ENCODE measurements around the gene ZNF180.
A peak's percentile ranks its signal among the peaks of the same experiment; 100 is the strongest.

Gene ZNF180

DNA sequence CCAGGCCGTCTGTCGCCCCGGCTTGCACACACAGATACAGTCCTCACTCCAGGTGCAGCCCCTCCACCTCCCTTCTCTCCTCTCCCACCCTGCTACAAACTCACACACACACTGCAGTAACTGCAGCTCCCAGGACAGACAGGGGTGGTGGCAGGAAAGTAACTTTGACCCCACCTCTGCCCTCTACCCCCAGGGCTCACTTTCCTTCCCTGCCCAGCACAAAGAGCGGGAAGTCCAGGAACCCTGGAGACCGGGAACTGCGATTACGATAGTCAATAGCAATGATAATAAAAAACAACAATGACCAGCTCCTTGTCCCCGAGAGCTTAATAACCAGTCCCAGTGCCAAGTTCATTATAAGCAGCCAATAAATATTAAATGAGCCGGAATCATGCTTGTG is 29.2 kb upstream of the ZNF180 start, which contains the start of gene CEACAM20:
TSS of gene CEACAM20 (minus strand) at position 140 of the 400 bp plus-strand sequence. CDS start 166 bp downstream, outside the sequence.
- no peaks in the 10 kb centered on the region for H3K9me3 ChIP-seq (ENCODE audit: low read length)

DNA sequence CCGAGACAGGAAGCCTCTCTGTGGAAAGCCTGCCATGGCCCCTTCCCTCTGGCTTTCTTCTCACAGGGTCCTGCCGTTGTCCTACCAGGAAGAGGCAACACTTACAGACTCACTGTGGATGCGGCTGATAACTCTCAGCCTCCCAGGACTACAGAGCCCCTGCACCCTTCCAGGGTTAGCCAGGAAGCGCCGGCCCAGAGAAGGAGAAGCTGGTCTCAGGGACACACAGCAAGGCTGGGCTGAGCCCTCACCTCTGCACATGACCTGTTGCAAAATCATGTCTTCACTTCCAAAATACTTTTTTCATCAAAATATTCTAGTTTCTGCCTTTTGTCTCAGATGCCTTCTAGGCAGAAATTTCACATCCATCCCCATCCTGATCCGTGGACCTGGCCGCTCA is 27.2 kb upstream of the ZNF180 start:
- no peak overlapping the region for H3K4me3 ChIP-seq (ENCODE audit: low read depth in 1 of 2, low read length in 2 of 2)
- no peak overlapping the region for H3K9ac ChIP-seq (ENCODE audit: low read length)
- no peaks in the 10 kb centered on the region for H3K4me1 ChIP-seq (ENCODE audit: insufficient read depth, low read length)
- H3K36me3 ChIP-seq (ENCODE audit: insufficient read depth, low read length) = no peaks in the 10 kb centered on the region
- H3K27ac ChIP-seq (ENCODE audit: low read depth, low read length) = no peak overlapping the region
- H3K27me3 ChIP-seq (ENCODE audit: control insufficient read depth in 1 of 2, insufficient read depth in 2 of 2, low read length in 2 of 2) = no peaks in the 10 kb centered on the region
- H3K9me3 ChIP-seq (ENCODE audit: low read length) = no peaks in the 10 kb centered on the region

More for the DNA sequence above, 29.2 kb upstream of the ZNF180 start, which contains the start of gene CEACAM20:
- H3K9ac ChIP-seq (ENCODE audit: low read length) = no peak within 1 kb of the TSS
- H3K4me3 ChIP-seq (ENCODE audit: low read depth in 1 of 2, low read length in 2 of 2) = no peak within 1 kb of the TSS
- no peaks in the 10 kb centered on the region for H3K36me3 ChIP-seq (ENCODE audit: insufficient read depth, low read length)
- H3K4me1 ChIP-seq (ENCODE audit: insufficient read depth, low read length) = no peaks in the 10 kb centered on the region
- H3K27me3 ChIP-seq (ENCODE audit: control insufficient read depth in 1 of 2, insufficient read depth in 2 of 2, low read length in 2 of 2) = peaks cover 0 to 4% of the 10 kb centered on the region in 2 donors
- H3K27ac ChIP-seq (ENCODE audit: low read depth, low read length) = no peak within 1 kb of the TSS

- H3K27me3 ChIP-seq (ENCODE audit: control insufficient read depth in 1 of 2, insufficient read depth in 2 of 2, low read length in 2 of 2) = no peaks in the 10 kb centered on the region
- H3K9ac ChIP-seq (ENCODE audit: low read length) = no peak overlapping the region
- H3K36me3 ChIP-seq (ENCODE audit: insufficient read depth, low read length) = no peaks in the 10 kb centered on the region
- H3K9me3 ChIP-seq (ENCODE audit: low read length) = no peaks in the 10 kb centered on the region
- H3K4me3 ChIP-seq (ENCODE audit: low read depth in 1 of 2, low read length in 2 of 2) = no peak overlapping the region
- no peaks in the 10 kb centered on the region for H3K4me1 ChIP-seq (ENCODE audit: insufficient read depth, low read length)
- H3K27ac ChIP-seq (ENCODE audit: low read depth, low read length) = no peak overlapping the region
Measured at GRCh38 chr19:44525721-44526430, 25.6 kb upstream of the ZNF180 start.

GRCh38 chr19:44521370-44521769 is 21.0 kb upstream of the ZNF180 start:
- Histone ChIP-seq H3K27me3 (ENCODE audit: control insufficient read depth in 1 of 2, insufficient read depth in 2 of 2, low read length in 2 of 2) (no peaks in the 10 kb centered on the region), H3K36me3 (ENCODE audit: insufficient read depth, low read length) (no peaks in the 10 kb centered on the region), H3K27ac (ENCODE audit: low read depth, low read length) (no peak overlapping the region), H3K9ac (ENCODE audit: low read length) (no peak overlapping the region), H3K4me1 (ENCODE audit: insufficient read depth, low read length) (no peaks in the 10 kb centered on the region), H3K9me3 (ENCODE audit: low read length) (no peaks in the 10 kb centered on the region), H3K4me3 (ENCODE audit: low read depth in 1 of 2, low read length in 2 of 2) (no peak overlapping the region)

DNA sequence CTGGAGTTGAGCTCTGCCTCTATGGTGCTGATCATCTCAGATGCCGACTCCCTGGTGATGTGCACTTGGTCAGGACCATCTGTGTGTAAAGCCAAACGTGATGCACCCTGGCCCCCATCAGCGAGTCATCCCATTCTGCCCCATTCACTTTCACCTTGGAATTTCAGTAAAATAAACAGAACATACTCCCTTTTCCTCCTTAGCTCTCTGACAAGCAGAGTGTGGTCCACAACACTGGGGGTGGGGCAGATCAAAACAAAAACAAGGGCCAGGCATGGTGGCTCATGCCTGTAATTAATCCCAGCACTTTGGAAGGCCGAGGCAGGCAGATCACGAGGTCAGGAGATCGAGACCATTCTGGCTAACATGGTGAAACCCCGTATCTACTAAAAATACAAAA is 16.8 kb upstream of the ZNF180 start:
- Histone ChIP-seq H3K36me3 (ENCODE audit: insufficient read depth, low read length) (no peaks in the 10 kb centered on the region), H3K4me1 (ENCODE audit: insufficient read depth, low read length) (no peaks in the 10 kb centered on the region), H3K27ac (ENCODE audit: low read depth, low read length) (no peak overlapping the region), H3K9ac (ENCODE audit: low read length) (no peak overlapping the region), H3K9me3 (ENCODE audit: low read length) (no peaks in the 10 kb centered on the region), H3K27me3 (ENCODE audit: control insufficient read depth in 1 of 2, insufficient read depth in 2 of 2, low read length in 2 of 2) (no peaks in the 10 kb centered on the region), H3K4me3 (ENCODE audit: low read depth in 1 of 2, low read length in 2 of 2) (no peak overlapping the region)

DNA sequence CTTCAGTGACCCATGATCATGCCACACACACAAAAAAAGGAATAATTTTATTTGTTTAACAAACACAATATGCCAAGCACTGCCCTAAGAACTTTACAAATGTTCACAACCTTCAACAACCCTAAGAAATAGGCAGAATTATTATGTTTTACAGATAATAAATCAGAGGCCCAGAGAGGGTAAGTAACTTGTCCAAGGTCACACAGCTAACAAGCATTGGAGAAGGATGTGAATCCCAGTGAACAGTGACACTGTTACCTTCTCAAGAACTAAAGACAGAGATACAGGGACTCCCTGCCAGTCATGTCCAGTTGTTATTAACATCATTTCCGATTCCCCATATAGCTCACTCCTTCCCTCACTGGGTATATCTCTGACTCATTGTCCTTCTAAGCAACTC is 15.6 kb upstream of the ZNF180 start:
- no peaks in the 10 kb centered on the region for H3K27me3 ChIP-seq (ENCODE audit: control insufficient read depth in 1 of 2, insufficient read depth in 2 of 2, low read length in 2 of 2)
- H3K9me3 ChIP-seq (ENCODE audit: low read length) = no peaks in the 10 kb centered on the region
- H3K36me3 ChIP-seq (ENCODE audit: insufficient read depth, low read length) = no peaks in the 10 kb centered on the region
- no peak overlapping the region for H3K27ac ChIP-seq (ENCODE audit: low read depth, low read length)
- H3K4me1 ChIP-seq (ENCODE audit: insufficient read depth, low read length) = no peaks in the 10 kb centered on the region
- H3K9ac ChIP-seq (ENCODE audit: low read length) = no peak overlapping the region
- no peak overlapping the region for H3K4me3 ChIP-seq (ENCODE audit: low read depth in 1 of 2, low read length in 2 of 2)

GRCh38 chr19:44515031-44515430 is 14.7 kb upstream of the ZNF180 start:
- Histone ChIP-seq H3K27me3 (ENCODE audit: control insufficient read depth in 1 of 2, insufficient read depth in 2 of 2, low read length in 2 of 2) (no peaks in the 10 kb centered on the region), H3K4me3 (ENCODE audit: low read depth in 1 of 2, low read length in 2 of 2) (no peak overlapping the region), H3K9me3 (ENCODE audit: low read length) (no peaks in the 10 kb centered on the region), H3K9ac (ENCODE audit: low read length) (no peak overlapping the region), H3K27ac (ENCODE audit: low read depth, low read length) (no peak overlapping the region), H3K36me3 (ENCODE audit: insufficient read depth, low read length) (no peaks in the 10 kb centered on the region), H3K4me1 (ENCODE audit: insufficient read depth, low read length) (no peaks in the 10 kb centered on the region)

DNA sequence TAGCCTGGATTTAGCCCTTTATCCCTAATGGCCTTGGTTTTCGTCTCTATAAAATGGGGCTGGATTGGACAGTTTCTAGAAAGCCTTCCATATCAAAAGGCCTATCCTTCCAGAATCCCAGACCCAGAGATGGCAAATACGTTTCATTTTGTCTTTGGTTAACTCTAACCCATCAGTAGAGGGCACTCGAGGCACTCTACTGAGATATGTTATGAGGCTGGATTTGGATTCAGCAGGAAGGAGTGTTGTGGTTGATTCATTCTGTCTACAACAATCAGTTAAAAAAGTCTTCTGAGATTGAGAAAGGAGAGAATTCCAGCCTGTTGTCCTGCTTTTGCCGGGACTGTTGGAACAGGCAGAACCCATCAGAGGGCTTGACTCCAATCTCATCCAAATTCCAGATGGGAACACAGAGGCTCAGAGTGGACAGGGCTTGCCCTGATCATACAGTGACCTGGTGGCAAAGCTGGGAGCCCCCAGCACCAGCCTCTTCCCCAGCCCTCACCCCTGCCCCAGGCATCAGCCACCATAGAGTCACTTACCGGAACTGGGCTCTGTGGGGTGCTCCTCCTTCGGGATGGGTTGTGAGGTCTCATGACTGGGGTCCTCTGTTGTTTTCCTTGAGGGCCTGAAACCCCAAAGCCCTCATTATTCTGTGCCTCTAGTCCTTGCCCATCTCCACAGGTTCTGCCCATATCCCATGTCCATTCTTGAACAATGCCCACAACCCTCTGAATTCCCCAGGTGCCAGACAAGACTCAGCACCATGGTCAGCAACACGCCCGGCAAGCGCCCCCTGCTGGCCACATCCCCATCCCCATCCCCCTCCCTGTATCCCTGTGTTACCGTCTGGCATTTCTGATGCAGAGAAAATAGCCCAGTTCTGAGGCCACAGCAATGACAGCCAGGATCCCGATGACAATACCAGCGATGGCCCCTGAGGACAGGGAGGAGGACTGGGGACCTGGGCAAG is 12.3 kb upstream of the ZNF180 start:
- H3K36me3 ChIP-seq (ENCODE audit: insufficient read depth, low read length) = no peaks in the 10 kb centered on the region
- no peaks in the 10 kb centered on the region for H3K27me3 ChIP-seq (ENCODE audit: control insufficient read depth in 1 of 2, insufficient read depth in 2 of 2, low read length in 2 of 2)
- H3K9me3 ChIP-seq (ENCODE audit: low read length) = no peaks in the 10 kb centered on the region
- no peak overlapping the region for H3K9ac ChIP-seq (ENCODE audit: low read length)
- no peaks in the 10 kb centered on the region for H3K4me1 ChIP-seq (ENCODE audit: insufficient read depth, low read length)
- H3K27ac ChIP-seq (ENCODE audit: low read depth, low read length) = no peak overlapping the region
- no peak overlapping the region for H3K4me3 ChIP-seq (ENCODE audit: low read depth in 1 of 2, low read length in 2 of 2)

DNA sequence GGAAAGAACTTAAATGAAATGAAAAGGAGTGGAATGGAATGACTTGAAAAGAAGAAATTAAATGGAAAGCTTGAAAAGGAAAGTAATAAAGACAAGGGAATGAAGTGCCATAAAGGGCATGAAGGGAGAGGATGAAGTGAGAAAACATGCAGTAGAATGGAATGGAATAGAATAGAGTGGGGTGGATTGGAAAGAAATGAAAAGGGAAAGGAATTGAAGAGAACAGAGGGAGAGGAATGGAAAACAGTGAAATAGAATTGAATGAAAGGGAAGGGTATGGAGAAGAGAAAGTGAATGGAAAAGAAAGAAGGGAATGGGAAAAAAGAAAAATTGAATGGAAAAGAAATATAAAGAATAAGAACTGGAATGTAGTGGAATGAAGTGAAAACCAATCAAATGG is 9.2 kb upstream of the ZNF180 start:
- H3K9me3 ChIP-seq (ENCODE audit: low read length) = no peaks in the 10 kb centered on the region

GRCh38 chr19:44499559-44499958 is 763 bp downstream of the ZNF180 start:
- Histone ChIP-seq H3K9me3 (ENCODE audit: low read length) (peaks cover 26% of the 10 kb centered on the region), H3K27ac (ENCODE audit: low read depth, low read length) (peak overlapping the region; percentile 95), H3K36me3 (ENCODE audit: insufficient read depth, low read length) (peaks cover 29% of the 10 kb centered on the region), H3K9ac (ENCODE audit: low read length) (peak overlapping the region; percentile 10), H3K4me1 (ENCODE audit: insufficient read depth, low read length) (peaks cover 12% of the 10 kb centered on the region), H3K27me3 (ENCODE audit: control insufficient read depth in 1 of 2, insufficient read depth in 2 of 2, low read length in 2 of 2) (no peaks in the 10 kb centered on the region), H3K4me3 (ENCODE audit: low read depth in 1 of 2, low read length in 2 of 2) (peak overlapping the region; percentile 89 to 97)

More for the DNA sequence above, 9.2 kb upstream of the ZNF180 start:
- Histone ChIP-seq H3K36me3 (ENCODE audit: insufficient read depth, low read length) (no peaks in the 10 kb centered on the region), H3K27me3 (ENCODE audit: control insufficient read depth in 1 of 2, insufficient read depth in 2 of 2, low read length in 2 of 2) (peaks cover 0 to 5% of the 10 kb centered on the region in 2 donors), H3K27ac (ENCODE audit: low read depth, low read length) (no peak overlapping the region), H3K9ac (ENCODE audit: low read length) (no peak overlapping the region), H3K4me3 (ENCODE audit: low read depth in 1 of 2, low read length in 2 of 2) (no peak overlapping the region), H3K4me1 (ENCODE audit: insufficient read depth, low read length) (no peaks in the 10 kb centered on the region)

GRCh38 chr19:44498988-44499387 is 1.3 kb downstream of the ZNF180 start:
- Histone ChIP-seq H3K9me3 (ENCODE audit: low read length) (peaks cover 32% of the 10 kb centered on the region), H3K36me3 (ENCODE audit: insufficient read depth, low read length) (peaks cover 34% of the 10 kb centered on the region)

More at GRCh38 chr19:44498988-44499387, 1.3 kb downstream of the ZNF180 start:
- Histone ChIP-seq H3K27me3 (ENCODE audit: control insufficient read depth in 1 of 2, insufficient read depth in 2 of 2, low read length in 2 of 2) (no peaks in the 10 kb centered on the region), H3K9ac (ENCODE audit: low read length) (no peak overlapping the region), H3K27ac (ENCODE audit: low read depth, low read length) (no peak overlapping the region), H3K4me1 (ENCODE audit: insufficient read depth, low read length) (peaks cover 12% of the 10 kb centered on the region), H3K4me3 (ENCODE audit: low read depth in 1 of 2, low read length in 2 of 2) (peak overlapping the region; percentile 89 to 97)
